HCT116 (cell line): ENCODE data around the gene PTPRQ.

Experiments used
- CEBPB ChIP-seq: IDR thresholded peaks from 2 replicates; pipeline ENCODE4 v1.6.1; 2012; ENCODE audit warnings: low read depth
- CTCF ChIP-seq, 3 experiments: fragments of 200-600 bp in 1 of 3; sonication (generic) in 1 of 3; IDR thresholded peaks in 2 of 3; conservative IDR thresholded peaks in 1 of 3; 2 replicates each; pipeline ENCODE4 v1.5.1; 2012 to 2017; ENCODE audit warnings: low read depth in 2 of 3, low read length in 2 of 3, antibody characterized with exemption in 1 of 3, borderline replicate concordance in 1 of 3, control low read depth in 1 of 3, mild to moderate bottlenecking in 1 of 3, mixed read lengths in 1 of 3, mixed run types in 1 of 3, moderate library complexity in 1 of 3; ENCODE audit not compliant: insufficient read depth in 1 of 3
- EZH2 ChIP-seq: fragments of 200-600 bp; sonication (generic); IDR thresholded peaks from 2 replicates; pipeline ENCODE4 v1.6.1; 2017; ENCODE audit warnings: antibody characterized with exemption, mixed run types
- JUND ChIP-seq: IDR thresholded peaks from 2 replicates; pipeline ENCODE4 v1.6.1; 2012
- POLR2AphosphoS5 ChIP-seq: IDR thresholded peaks from 2 replicates; pipeline ENCODE4 v1.6.1; 2011; ENCODE audit warnings: mild to moderate bottlenecking, low read depth, low read length, moderate library complexity
- RAD21 ChIP-seq: IDR thresholded peaks from 2 replicates; pipeline ENCODE4 v1.6.1; 2012; ENCODE audit warnings: low read depth, mild to moderate bottlenecking
- TCF7L2 ChIP-seq: IDR thresholded peaks from 2 replicates; pipeline ENCODE4 v1.7.0; 2011; ENCODE audit warnings: borderline replicate concordance, inconsistent platforms; ENCODE audit not compliant: insufficient read depth, insufficient read length; ENCODE audit errors: extremely low read depth
- TF ChIP-seq, protein P1 (sequence below): IDR thresholded peaks from 2 replicates; pipeline ENCODE4 v1.6.1; 2012; ENCODE audit warnings: low read depth
- TF ChIP-seq, protein P2 (sequence below): IDR thresholded peaks from 2 replicates; pipeline ENCODE4 v1.6.1; 2011; ENCODE audit warnings: mild to moderate bottlenecking, low read length, moderate library complexity; ENCODE audit not compliant: insufficient replicate concordance; ENCODE audit errors: extremely low read depth

DNA sequence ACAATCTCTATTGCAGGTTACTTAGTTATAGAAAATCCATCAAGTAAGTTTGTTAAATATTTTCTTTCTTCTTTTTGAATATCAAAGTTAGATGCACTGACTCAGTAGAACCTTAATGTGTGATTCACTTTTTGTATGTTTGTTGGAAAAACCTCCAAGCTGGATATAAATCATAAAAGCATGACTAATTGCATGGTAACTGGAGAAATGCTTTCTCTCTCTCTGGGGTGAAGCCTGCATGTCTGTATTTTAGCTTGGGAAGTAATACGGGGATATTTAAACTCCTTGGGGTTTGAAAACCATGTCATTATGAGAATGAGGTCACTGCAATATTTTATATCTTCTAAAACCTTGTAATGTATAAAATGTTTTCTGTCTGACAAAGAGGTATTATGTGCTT is 204.8 kb downstream of the PTPRQ start:
- TF ChIP-seq CTCF (IDR thresholded peaks at IDR 0.05 in 2 of 3, conservative IDR thresholded peaks at IDR 0.05 in 1 of 3; ENCODE audit: borderline replicate concordance in 1 of 3, insufficient read depth in 1 of 3, low read depth in 2 of 3, low read length in 2 of 3) = no peak
- TF ChIP-seq, protein P1, sequence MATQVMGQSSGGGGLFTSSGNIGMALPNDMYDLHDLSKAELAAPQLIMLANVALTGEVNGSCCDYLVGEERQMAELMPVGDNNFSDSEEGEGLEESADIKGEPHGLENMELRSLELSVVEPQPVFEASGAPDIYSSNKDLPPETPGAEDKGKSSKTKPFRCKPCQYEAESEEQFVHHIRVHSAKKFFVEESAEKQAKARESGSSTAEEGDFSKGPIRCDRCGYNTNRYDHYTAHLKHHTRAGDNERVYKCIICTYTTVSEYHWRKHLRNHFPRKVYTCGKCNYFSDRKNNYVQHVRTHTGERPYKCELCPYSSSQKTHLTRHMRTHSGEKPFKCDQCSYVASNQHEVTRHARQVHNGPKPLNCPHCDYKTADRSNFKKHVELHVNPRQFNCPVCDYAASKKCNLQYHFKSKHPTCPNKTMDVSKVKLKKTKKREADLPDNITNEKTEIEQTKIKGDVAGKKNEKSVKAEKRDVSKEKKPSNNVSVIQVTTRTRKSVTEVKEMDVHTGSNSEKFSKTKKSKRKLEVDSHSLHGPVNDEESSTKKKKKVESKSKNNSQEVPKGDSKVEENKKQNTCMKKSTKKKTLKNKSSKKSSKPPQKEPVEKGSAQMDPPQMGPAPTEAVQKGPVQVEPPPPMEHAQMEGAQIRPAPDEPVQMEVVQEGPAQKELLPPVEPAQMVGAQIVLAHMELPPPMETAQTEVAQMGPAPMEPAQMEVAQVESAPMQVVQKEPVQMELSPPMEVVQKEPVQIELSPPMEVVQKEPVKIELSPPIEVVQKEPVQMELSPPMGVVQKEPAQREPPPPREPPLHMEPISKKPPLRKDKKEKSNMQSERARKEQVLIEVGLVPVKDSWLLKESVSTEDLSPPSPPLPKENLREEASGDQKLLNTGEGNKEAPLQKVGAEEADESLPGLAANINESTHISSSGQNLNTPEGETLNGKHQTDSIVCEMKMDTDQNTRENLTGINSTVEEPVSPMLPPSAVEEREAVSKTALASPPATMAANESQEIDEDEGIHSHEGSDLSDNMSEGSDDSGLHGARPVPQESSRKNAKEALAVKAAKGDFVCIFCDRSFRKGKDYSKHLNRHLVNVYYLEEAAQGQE = no peak
- TF ChIP-seq POLR2AphosphoS5 = no peak
- TF ChIP-seq RAD21 = no peak
- TF ChIP-seq, protein P2, sequence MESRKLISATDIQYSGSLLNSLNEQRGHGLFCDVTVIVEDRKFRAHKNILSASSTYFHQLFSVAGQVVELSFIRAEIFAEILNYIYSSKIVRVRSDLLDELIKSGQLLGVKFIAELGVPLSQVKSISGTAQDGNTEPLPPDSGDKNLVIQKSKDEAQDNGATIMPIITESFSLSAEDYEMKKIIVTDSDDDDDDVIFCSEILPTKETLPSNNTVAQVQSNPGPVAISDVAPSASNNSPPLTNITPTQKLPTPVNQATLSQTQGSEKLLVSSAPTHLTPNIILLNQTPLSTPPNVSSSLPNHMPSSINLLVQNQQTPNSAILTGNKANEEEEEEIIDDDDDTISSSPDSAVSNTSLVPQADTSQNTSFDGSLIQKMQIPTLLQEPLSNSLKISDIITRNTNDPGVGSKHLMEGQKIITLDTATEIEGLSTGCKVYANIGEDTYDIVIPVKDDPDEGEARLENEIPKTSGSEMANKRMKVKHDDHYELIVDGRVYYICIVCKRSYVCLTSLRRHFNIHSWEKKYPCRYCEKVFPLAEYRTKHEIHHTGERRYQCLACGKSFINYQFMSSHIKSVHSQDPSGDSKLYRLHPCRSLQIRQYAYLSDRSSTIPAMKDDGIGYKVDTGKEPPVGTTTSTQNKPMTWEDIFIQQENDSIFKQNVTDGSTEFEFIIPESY = no peak
- no peak for TF ChIP-seq JUND
- no peak for TF ChIP-seq EZH2
- TF ChIP-seq TCF7L2 = no peak
- TF ChIP-seq CEBPB = no peak
